Mammary epithelial cell (primary cell): ENCODE measurements around the gene ADARB1.

Experiments used
- EZH2 ChIP-seq: IDR thresholded peaks from 2 replicates; pipeline ENCODE4 v1.6.1; 2012; ENCODE audit warnings: low read length, inconsistent platforms, borderline replicate concordance
- TF ChIP-seq, protein P1 (sequence below), 2 donors: IDR thresholded peaks in 1 of 2; conservative IDR thresholded peaks in 1 of 2; 2 replicates each; pipeline ENCODE4 v1.5.1; 2011 to 2012; ENCODE audit warnings: inconsistent platforms in 2 of 2, low read length in 2 of 2, mild to moderate bottlenecking in 2 of 2, control low read depth in 1 of 2, low read depth in 1 of 2; ENCODE audit not compliant: insufficient read depth in 1 of 2; ENCODE audit errors: extremely low read depth in 1 of 2

DNA sequence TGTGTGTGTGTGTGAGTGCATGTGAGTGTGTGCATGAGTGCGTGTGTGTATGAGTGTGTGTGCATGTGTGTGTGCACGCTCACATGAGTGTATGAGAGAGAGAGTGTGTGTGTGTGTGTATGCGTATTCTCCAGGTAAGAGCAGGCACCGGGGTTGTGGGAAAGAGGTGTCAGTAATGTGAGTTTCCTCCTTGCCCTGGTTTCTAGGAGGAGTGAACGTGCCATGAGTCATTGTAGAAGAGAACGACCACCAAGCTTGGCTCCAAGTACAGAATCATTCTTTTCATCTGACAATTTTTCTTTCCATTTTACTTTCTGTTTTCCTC, 134.2 kb downstream of the ADARB1 start:
- TF ChIP-seq, protein P1, sequence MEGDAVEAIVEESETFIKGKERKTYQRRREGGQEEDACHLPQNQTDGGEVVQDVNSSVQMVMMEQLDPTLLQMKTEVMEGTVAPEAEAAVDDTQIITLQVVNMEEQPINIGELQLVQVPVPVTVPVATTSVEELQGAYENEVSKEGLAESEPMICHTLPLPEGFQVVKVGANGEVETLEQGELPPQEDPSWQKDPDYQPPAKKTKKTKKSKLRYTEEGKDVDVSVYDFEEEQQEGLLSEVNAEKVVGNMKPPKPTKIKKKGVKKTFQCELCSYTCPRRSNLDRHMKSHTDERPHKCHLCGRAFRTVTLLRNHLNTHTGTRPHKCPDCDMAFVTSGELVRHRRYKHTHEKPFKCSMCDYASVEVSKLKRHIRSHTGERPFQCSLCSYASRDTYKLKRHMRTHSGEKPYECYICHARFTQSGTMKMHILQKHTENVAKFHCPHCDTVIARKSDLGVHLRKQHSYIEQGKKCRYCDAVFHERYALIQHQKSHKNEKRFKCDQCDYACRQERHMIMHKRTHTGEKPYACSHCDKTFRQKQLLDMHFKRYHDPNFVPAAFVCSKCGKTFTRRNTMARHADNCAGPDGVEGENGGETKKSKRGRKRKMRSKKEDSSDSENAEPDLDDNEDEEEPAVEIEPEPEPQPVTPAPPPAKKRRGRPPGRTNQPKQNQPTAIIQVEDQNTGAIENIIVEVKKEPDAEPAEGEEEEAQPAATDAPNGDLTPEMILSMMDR (conservative IDR thresholded peaks at IDR 0.05 in 1 of 2, IDR thresholded peaks at IDR 0.05 in 1 of 2; ENCODE audit: extremely low read depth in 1 of 2, insufficient read depth in 1 of 2, low read depth in 1 of 2, low read length in 2 of 2) = no peak
- no peak for TF ChIP-seq EZH2
